K562 (cell line): ENCODE measurements around the gene ZNF865. TPM values are rescaled to one million over a fixed set of nuclear protein-coding genes. Genes with fewer than 3 reads are reported as not detected.

Experiments used
- ARID1B ChIP-seq: fragments of 450-650 bp; IDR thresholded peaks from 2 replicates; pipeline ENCODE4 v1.6.1; 2016; ENCODE audit warnings: antibody characterized with exemption, mild to moderate bottlenecking, inconsistent platforms
- ARNT ChIP-seq, 2 experiments: fragments of 450-650 bp; IDR thresholded peaks; 2 replicates each; pipeline ENCODE4 v1.6.1; 2016; ENCODE audit warnings: mild to moderate bottlenecking in 1 of 2
- CXXC5 ChIP-seq: fragments of 250-450 bp; sonication (Bioruptor Pico); IDR thresholded peaks from 2 replicates; pipeline ENCODE4 v1.8.0; 2022; ENCODE audit warnings: inconsistent platforms, mild to moderate bottlenecking, moderate library complexity
- EWSR1 ChIP-seq: fragments of 450-650 bp; IDR thresholded peaks from 2 replicates; pipeline ENCODE4 v1.6.1; 2018; ENCODE audit warnings: borderline replicate concordance, mild to moderate bottlenecking, low read depth, moderate library complexity; ENCODE audit not compliant: partially characterized antibody
- EZH2 ChIP-seq: IDR thresholded peaks from 2 replicates; pipeline ENCODE4 v1.6.1; 2012; ENCODE audit warnings: low read depth, mild to moderate bottlenecking, inconsistent platforms, low read length, borderline replicate concordance
- KLF6 ChIP-seq: fragments of 250-450 bp; sonication (Bioruptor Pico); IDR thresholded peaks from 2 replicates; pipeline ENCODE4 v1.4.0; 2020; ENCODE audit warnings: mild to moderate bottlenecking, moderate library complexity, borderline replicate concordance
- LEF1 ChIP-seq: fragments of 450-650 bp; IDR thresholded peaks from 2 replicates; pipeline ENCODE4 v1.6.1; 2016; ENCODE audit warnings: mild to moderate bottlenecking
- PCBP1 ChIP-seq: fragments of 200-400 bp; formaldehyde crosslinking; IDR thresholded peaks from 2 replicates; pipeline ENCODE4 v1.6.1; 2018; ENCODE audit warnings: mild to moderate bottlenecking, low read depth, low read length; ENCODE audit not compliant: poor library complexity, severe bottlenecking
- PHB ChIP-seq: fragments of 250-450 bp; sonication (Bioruptor Pico); IDR thresholded peaks from 2 replicates; pipeline ENCODE4 v1.5.0; 2021
- SMARCA5 ChIP-seq: fragments of 450-650 bp; IDR thresholded peaks from 2 replicates; pipeline ENCODE4 v1.6.1; 2016
- SREBF1 ChIP-seq: fragments of 150-350 bp; IDR thresholded peaks from 2 replicates; pipeline ENCODE4 v1.6.1; 2014; ENCODE audit warnings: antibody characterized with exemption, low read depth, low read length, borderline replicate concordance
- STAG1 ChIP-seq: sonication (generic); formaldehyde crosslinking; IDR thresholded peaks from 2 replicates; pipeline ENCODE4 v1.5.0; 2020; ENCODE audit warnings: missing genetic modification reagents, borderline replicate concordance
- STAT6 ChIP-seq: sonication (generic); formaldehyde crosslinking; IDR thresholded peaks from 2 replicates; pipeline ENCODE4 v1.8.1; 2023; ENCODE audit warnings: mild to moderate bottlenecking, missing genetic modification reagents
- TARDBP ChIP-seq: fragments of 450-650 bp; IDR thresholded peaks from 2 replicates; pipeline ENCODE4 v1.6.1; 2016
- TEAD2 ChIP-seq: fragments of 450-650 bp; IDR thresholded peaks from 2 replicates; pipeline ENCODE4 v1.6.1; 2016; ENCODE audit warnings: missing genetic modification characterization, control low read depth, missing compliant biosample characterization
- ZFX ChIP-seq: sonication (generic); formaldehyde crosslinking; IDR thresholded peaks from 2 replicates; pipeline ENCODE4 v1.8.0; 2022; ENCODE audit warnings: mild to moderate bottlenecking, missing genetic modification reagents, moderate library complexity
- ZKSCAN1 ChIP-seq: fragments of 150-350 bp; IDR thresholded peaks from 2 replicates; pipeline ENCODE4 v1.6.1; 2016; ENCODE audit warnings: low read depth, low read length
- ZNF318 ChIP-seq, 2 experiments: fragments of 450-650 bp; IDR thresholded peaks; 2 replicates each; pipeline ENCODE4 v1.6.1; 2016; ENCODE audit warnings: mild to moderate bottlenecking in 2 of 2, borderline replicate concordance in 1 of 2, low read depth in 1 of 2, moderate library complexity in 1 of 2
- polyA plus RNA-seq, 8 experiments: library from polyadenylated mRNA; depleted of rRNA in 4 of 8; stranded (reverse) in 5 of 8; unstranded in 3 of 8; fragments of >200 nt; fragmentation: Nextera tagmentation in 2 of 8; fragmentation: Illumina TruSeq in 1 of 8; extraction: Ambion mirVana in 2 of 8; extraction: Trizol in 1 of 8; gene quantifications; 2 replicates each; pipeline versions ENCODE4 v1.2.1 to v1.2.3, GENCODE V29; 2011 to 2014; ENCODE audit warnings: inconsistent platforms in 1 of 8, missing spikeins in 1 of 8
- total RNA-seq, 7 experiments: library from RNA; depleted of rRNA in 6 of 7; stranded (reverse); fragments of >200 nt in 6 of 7; fragmentation: Illumina TruSeq in 2 of 7; extraction: Trizol in 2 of 7; gene quantifications; 2 replicates each; pipeline versions ENCODE4 v1.2.1 to v1.2.3, GENCODE V29; 2011 to 2021; ENCODE audit warnings: low replicate concordance in 1 of 7

ZNF865 gene
- total and polyA plus RNA-seq, 9 of the 15 experiments (the other 6 are each of a cell fraction or from before 2014, with no cell fraction given) = 0.40 to 18.8 (median 1.6) TPM; not detected in 2

DNA sequence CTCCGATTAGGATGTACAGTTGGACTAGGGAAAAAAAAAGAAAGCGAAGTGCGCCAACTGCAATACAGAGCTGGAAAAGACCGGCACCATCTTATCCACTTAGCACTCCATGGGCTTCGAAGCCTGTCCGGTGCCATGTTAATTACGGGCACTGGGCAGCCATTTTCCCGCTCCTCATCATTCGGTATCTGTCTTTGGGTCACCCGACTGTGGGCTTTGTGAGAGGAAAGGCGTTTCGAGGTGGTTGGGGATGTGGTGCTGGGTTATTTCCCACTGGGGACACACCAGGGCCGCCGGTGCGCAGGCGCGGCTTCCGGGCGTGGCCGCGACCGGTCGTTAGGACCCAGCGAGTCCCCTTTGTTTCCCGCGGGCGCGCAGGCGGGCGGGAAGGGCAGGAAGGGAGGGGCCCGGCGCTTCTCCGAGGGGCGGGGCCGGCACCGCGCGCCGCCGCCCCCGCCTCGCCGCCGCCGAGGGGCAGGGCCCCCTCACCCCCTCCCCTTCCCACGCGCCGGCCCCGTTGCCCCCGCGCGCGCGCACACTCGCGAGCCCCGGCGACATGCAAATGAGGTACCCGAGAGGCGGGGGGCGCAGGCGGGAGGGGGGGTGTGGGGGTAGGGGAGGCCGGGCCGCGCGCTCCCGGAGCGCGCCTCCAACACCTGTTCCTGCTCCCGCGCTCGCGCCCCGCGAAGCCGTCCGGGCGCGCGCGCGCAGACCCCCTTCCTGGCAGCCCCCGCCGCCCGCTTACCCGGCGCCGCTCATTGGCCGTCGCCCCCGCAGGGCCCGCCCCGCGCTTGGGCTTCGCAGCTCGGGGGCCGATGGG lies 5.4 kb upstream of the ZNF865 start, which contains the start of gene ZNF524 (continued):
- TF ChIP-seq ZNF318 (IDR thresholded peaks at IDR 0.05; ENCODE audit: borderline replicate concordance in 1 of 2, low read depth in 1 of 2) (no peak), SMARCA5 (no peak), CXXC5 (CRISPR knock-in tag) (peak; percentile 90), PHB (CRISPR knock-in tag) (no peak), EWSR1 (no peak), ARID1B (peak; percentile 20; the same call in 1 of the 2 replicates), ARNT (IDR thresholded peaks at IDR 0.05) (no peak), TARDBP (no peak), LEF1 (no peak), PCBP1 (peak; percentile 52), ZFX (no peak), SREBF1 (no peak), STAT6 (peak; percentile 86; the same call in 1 of the 2 replicates), TEAD2 (tag) (no peak), EZH2 (no peak), KLF6 (CRISPR knock-in tag) (peak; percentile 79; the same call in 1 of the 2 replicates), STAG1 (no peak), ZKSCAN1 (no peak)
